Astrocyte (in vitro differentiated cells and primary cell): Measurements from ENCODE around the gene ODF4.

Source experiments
- EZH2 ChIP-seq: IDR thresholded peaks from 2 replicates; pipeline ENCODE4 v1.6.1; 2012; ENCODE audit warnings: mild to moderate bottlenecking, low read length, inconsistent platforms; ENCODE audit not compliant: insufficient read depth
- TF ChIP-seq, protein P1 (sequence below): IDR thresholded peaks from 2 replicates; pipeline ENCODE4 v1.5.1; 2011; ENCODE audit warnings: low read depth, mild to moderate bottlenecking, inconsistent platforms, low read length, moderate library complexity; ENCODE audit not compliant: insufficient read depth

DNA sequence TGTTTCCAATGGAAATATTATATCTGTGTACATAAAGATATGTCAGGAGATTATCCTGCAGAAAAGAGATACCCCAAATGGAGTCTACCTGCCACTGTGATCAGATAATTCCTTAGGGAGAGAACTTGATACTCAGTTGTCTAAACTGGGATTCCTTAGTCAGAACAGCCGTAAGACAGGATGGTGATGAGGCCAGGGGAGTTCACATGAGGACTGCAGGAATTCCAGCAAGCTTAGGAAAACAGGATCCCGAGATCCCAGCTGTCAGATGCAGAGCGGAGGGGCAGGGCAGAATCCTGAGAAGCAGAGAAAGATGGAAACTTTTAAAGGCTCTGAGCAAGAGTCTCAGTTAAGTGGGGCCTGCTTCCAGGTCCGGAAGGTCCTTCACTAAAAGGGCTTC, 32.1 kb downstream of the ODF4 start:
- TF ChIP-seq, protein P1, sequence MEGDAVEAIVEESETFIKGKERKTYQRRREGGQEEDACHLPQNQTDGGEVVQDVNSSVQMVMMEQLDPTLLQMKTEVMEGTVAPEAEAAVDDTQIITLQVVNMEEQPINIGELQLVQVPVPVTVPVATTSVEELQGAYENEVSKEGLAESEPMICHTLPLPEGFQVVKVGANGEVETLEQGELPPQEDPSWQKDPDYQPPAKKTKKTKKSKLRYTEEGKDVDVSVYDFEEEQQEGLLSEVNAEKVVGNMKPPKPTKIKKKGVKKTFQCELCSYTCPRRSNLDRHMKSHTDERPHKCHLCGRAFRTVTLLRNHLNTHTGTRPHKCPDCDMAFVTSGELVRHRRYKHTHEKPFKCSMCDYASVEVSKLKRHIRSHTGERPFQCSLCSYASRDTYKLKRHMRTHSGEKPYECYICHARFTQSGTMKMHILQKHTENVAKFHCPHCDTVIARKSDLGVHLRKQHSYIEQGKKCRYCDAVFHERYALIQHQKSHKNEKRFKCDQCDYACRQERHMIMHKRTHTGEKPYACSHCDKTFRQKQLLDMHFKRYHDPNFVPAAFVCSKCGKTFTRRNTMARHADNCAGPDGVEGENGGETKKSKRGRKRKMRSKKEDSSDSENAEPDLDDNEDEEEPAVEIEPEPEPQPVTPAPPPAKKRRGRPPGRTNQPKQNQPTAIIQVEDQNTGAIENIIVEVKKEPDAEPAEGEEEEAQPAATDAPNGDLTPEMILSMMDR = no peak
- TF ChIP-seq EZH2 = no peak
